Neural crest cell (in vitro differentiated cells): Measurements from ENCODE around the gene EPB41L4B. TPM values are rescaled to one million over a fixed set of nuclear protein-coding genes. Genes with fewer than 3 reads are reported as not detected.

Source experiments
- DNase-seq: peaks from one replicate; pipeline ENCODE4 v3.0.0; 2021; ENCODE audit warnings: low read depth, mixed read lengths, low spot score
- H3K27ac Mint-ChIP-seq: one replicate; pipeline ENCODE4 v1.8.0; 2021; ENCODE audit warnings: mild to moderate bottlenecking, mixed read lengths; ENCODE audit not compliant: unreplicated experiment
- H3K27me3 Mint-ChIP-seq: 2 replicates; pipeline ENCODE4 v1.8.0; 2021; ENCODE audit warnings: low read depth, mild to moderate bottlenecking, mixed read lengths
- H3K36me3 Mint-ChIP-seq: 2 replicates; pipeline ENCODE4 v1.8.0; 2021; ENCODE audit warnings: low read depth, mild to moderate bottlenecking, mixed read lengths
- H3K4me1 Mint-ChIP-seq: 2 replicates; pipeline ENCODE4 v1.8.0; 2021; ENCODE audit warnings: mixed read lengths
- H3K4me3 Mint-ChIP-seq: one replicate; pipeline ENCODE4 v1.8.0; 2021; ENCODE audit warnings: mild to moderate bottlenecking, mixed read lengths
- H3K9me3 Mint-ChIP-seq: 2 replicates; pipeline ENCODE4 v1.8.0; 2021; ENCODE audit warnings: mixed read lengths
- CTCF ChIP-seq: fragments of 200-600 bp; sonication (generic); conservative IDR thresholded peaks from 2 replicates; pipeline ENCODE4 v1.5.0; 2021; ENCODE audit warnings: antibody characterized with exemption, mild to moderate bottlenecking
- total RNA-seq: library from RNA; stranded (reverse); gene quantifications from 2 replicates; pipeline ENCODE4 v1.2.1, GENCODE V29; 2021

Gene EPB41L4B
- total RNA-seq, 1 donor from 2014 or later = 1.4 TPM

GRCh38 chr9:109213285-109214121 lies 107.4 kb downstream of the EPB41L4B start:
- no peaks in the 10 kb centered on the region for H3K9me3 Mint-ChIP-seq
- no peak for TF ChIP-seq CTCF
- H3K27ac Mint-ChIP-seq = no peak overlapping the region
- no peaks in the 10 kb centered on the region for H3K36me3 Mint-ChIP-seq
- no peak overlapping the region for H3K4me3 Mint-ChIP-seq
- no peaks in the 10 kb centered on the region for H3K4me1 Mint-ChIP-seq
- DNase-seq = no peak
- H3K27me3 Mint-ChIP-seq = peaks cover 4% of the 10 kb centered on the region

GRCh38 chr9:109212768-109213167 lies 108.1 kb downstream of the EPB41L4B start:
- no peak overlapping the region for H3K4me3 Mint-ChIP-seq
- H3K9me3 Mint-ChIP-seq = no peaks in the 10 kb centered on the region
- no peaks in the 10 kb centered on the region for H3K36me3 Mint-ChIP-seq
- no peaks in the 10 kb centered on the region for H3K4me1 Mint-ChIP-seq
- peaks cover 4% of the 10 kb centered on the region for H3K27me3 Mint-ChIP-seq
- no peak for TF ChIP-seq CTCF
- no peak for DNase-seq
- H3K27ac Mint-ChIP-seq = no peak overlapping the region

GRCh38 chr9:109206670-109207069 lies 114.2 kb downstream of the EPB41L4B start:
- H3K27ac Mint-ChIP-seq = no peak overlapping the region
- H3K27me3 Mint-ChIP-seq = no peaks in the 10 kb centered on the region
- no peak for DNase-seq
- H3K4me1 Mint-ChIP-seq = no peaks in the 10 kb centered on the region
- H3K36me3 Mint-ChIP-seq = no peaks in the 10 kb centered on the region
- no peak for TF ChIP-seq CTCF
- no peak overlapping the region for H3K4me3 Mint-ChIP-seq
- peaks cover 3% of the 10 kb centered on the region for H3K9me3 Mint-ChIP-seq

- Mint-ChIP-seq H3K36me3 (no peaks in the 10 kb centered on the region), H3K4me3 (no peak overlapping the region), H3K27ac (no peak overlapping the region), H3K9me3 (peaks cover 3% of the 10 kb centered on the region), H3K4me1 (no peaks in the 10 kb centered on the region), H3K27me3 (no peaks in the 10 kb centered on the region)
- TF ChIP-seq CTCF = peak; percentile 27
- no peak for DNase-seq
Measured at GRCh38 chr9:109205526-109205925, 115.3 kb downstream of the EPB41L4B start.

GRCh38 chr9:109203761-109204360 lies 117.0 kb downstream of the EPB41L4B start:
- Mint-ChIP-seq H3K4me1 (no peaks in the 10 kb centered on the region), H3K4me3 (no peak overlapping the region), H3K27ac (no peak overlapping the region), H3K9me3 (peaks cover 3% of the 10 kb centered on the region), H3K36me3 (no peaks in the 10 kb centered on the region), H3K27me3 (peaks cover 7% of the 10 kb centered on the region)
- TF ChIP-seq CTCF = no peak
- no peak for DNase-seq
